HG03064 (cell line): Measurements from ENCODE around the gene KCNJ12.

Source experiments
- ATAC-seq: cut with Tn5 transposase; IDR thresholded peaks from one replicate; pipeline ENCODE4 v1.9.1; 2021; ENCODE audit warnings: low read depth; ENCODE audit not compliant: unreplicated experiment

Gene KCNJ12

DNA sequence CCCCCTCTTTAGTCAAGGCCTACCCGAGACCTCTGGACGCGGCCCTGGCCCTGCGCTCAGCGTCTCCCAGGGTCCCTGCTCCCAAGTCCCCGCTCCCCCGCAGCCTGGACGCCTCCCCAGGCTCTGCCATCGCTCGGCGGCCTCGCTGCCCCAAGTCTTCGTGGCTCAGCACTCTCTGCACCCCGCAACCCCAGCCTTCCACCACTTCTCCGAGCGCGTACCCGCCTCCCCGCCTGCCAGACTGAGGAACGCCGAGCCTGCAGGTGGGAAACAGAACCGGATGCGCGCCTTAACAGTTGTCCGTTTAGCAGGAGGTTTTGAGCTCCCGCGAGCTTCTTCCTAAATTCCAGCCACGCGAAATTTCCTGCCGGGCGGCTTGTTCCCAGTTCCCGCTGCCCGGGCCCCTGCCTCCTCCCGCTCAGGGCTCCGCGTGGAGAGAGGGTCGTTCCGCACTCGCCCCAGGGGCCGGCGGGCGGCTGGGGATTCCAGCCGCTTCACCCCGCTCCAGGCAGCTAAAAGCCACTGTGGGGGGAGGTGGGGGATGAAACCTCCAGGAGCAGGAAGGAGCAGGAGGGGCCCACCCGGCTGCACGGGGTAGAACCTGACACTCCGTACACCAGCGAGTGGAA is 87.7 kb downstream of the KCNJ12 start:
- ATAC-seq, result no peak

- no peak for ATAC-seq
These were observed 88.5 kb downstream of the KCNJ12 start for GRCh38 chr17:21464611-21465021.

GRCh38 chr17:21466550-21466949 is 90.4 kb downstream of the KCNJ12 start:
- ATAC-seq, result no peak

GRCh38 chr17:21467196-21467595 is 91.0 kb downstream of the KCNJ12 start:
- no peak for ATAC-seq

DNA sequence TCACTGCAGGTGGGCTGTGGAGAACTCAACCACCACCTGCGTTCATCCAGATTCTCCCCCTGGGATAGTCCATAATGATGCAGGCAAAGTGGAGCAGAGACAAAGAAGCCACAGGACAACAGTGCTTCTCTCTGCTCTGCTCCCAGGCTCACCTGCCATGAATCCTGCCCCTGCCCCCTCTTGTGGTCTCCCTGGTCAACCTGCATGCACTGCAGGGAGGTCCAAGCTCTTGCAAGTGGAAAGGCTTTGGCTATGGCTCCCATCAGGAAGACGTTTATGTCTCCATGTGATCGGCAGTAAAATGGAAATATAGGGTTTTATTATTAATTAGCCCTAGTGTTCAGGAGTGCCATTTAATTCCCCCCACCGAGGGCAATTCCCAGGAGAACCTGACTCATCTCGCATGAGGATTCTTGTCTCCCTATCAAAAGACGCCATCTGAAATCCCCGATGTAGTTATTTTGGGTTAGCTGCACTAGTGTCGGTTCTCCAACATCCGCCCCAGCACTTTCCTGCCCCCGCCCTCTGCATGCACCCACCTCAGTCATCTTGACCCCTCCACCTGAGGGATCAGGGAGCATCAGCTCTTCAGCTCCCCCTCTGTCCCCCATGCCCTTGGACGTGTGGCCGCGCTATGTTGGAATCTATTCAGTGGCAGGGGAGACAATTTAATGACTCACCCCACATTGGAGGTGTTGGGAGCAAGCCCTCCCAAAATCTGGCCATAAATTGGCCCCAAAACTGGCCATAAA is 91.8 kb downstream of the KCNJ12 start:
- no peak for ATAC-seq
